ENCODE data around the gene LRRC37A3. TPM values are rescaled to one million over a fixed set of nuclear protein-coding genes. Genes with fewer than 3 reads are reported as not detected.
"Not testable (repeated sequence)": the region's sequence is repeated elsewhere in the genome, so short reads cannot be mapped to it uniquely, and the experiment has no call there.

LRRC37A3 gene
- total RNA-seq: 10 to 100 TPM; 17.2 to 19.0 TPM

- H3K4me3 Mint-ChIP-seq: peak within 1 kb of the TSS; percentile 83
- peaks cover 15% of the 10 kb centered on the region for H3K4me1 Mint-ChIP-seq
- CTCF ChIA-PET: interaction anchor here (0.6 to 2.1 kb wide), 19 partner anchors 19 to 262 kb away, joined by 3 to 18 read pairs (median 4); partner anchors contain the start of gene GNA13
- not testable (repeated sequence) for H3K27me3 Mint-ChIP-seq; H3K36me3 Mint-ChIP-seq (ENCODE audit: low read depth); H3K9me3 Mint-ChIP-seq
- peak within 1 kb of the TSS; percentile 82 for H3K27ac Mint-ChIP-seq
- POLR2A ChIA-PET: interaction anchor here (0.6 to 1.8 kb wide), 13 partner anchors 19 to 263 kb away, joined by 3 to 8 read pairs (median 3); no protein-coding TSS in a partner anchor
- peak; percentile 100 for DNase-seq
Observed at GRCh38 chr17:64919289-64920025, at the start of gene LRRC37A3. Gene LRRC37A3 (minus strand): TSS chr17:64919478. CDS start chr17:64897257, 22,221 bp downstream.

GRCh38 chr17:64965873-64966287 is 46.6 kb upstream of the LRRC37A3 start:
- ChIA-PET CTCF (interaction anchor here (0.9 to 1.9 kb wide), 2 partner anchors 9 to 91 kb away, joined by 3 to 8 read pairs; partner anchors contain the start of gene GNA13), POLR2A (interaction anchor here (0.6 to 3.3 kb wide), 5 partner anchors 9 to 158 kb away, joined by 3 to 22 read pairs (median 7); no protein-coding TSS in a partner anchor)
- Mint-ChIP-seq H3K4me3 (peak overlapping the region; percentile 67), H3K27ac (peak overlapping the region; percentile 75), H3K4me1 (peaks cover 82% of the 10 kb centered on the region)
- H3K27me3 Mint-ChIP-seq; H3K36me3 Mint-ChIP-seq (ENCODE audit: low read depth); H3K9me3 Mint-ChIP-seq: not testable (repeated sequence)
- DNase-seq: peak; percentile 89

GRCh38 chr17:64965256-64965872 is 46.1 kb upstream of the LRRC37A3 start:
- POLR2A ChIA-PET: interaction anchor here (0.6 to 3.3 kb wide), 6 partner anchors 10 to 159 kb away, joined by 3 to 22 read pairs (median 6); no protein-coding TSS in a partner anchor
- H3K27ac Mint-ChIP-seq: peak overlapping the region; percentile 75
- H3K36me3 Mint-ChIP-seq (ENCODE audit: low read depth): not testable (repeated sequence)

GRCh38 chr17:64964796-64965195 is 45.5 kb upstream of the LRRC37A3 start:
- Mint-ChIP-seq H3K4me3 (peak overlapping the region; percentile 67), H3K9me3 (no peaks in the 10 kb centered on the region), H3K4me1 (peaks cover 72% of the 10 kb centered on the region), H3K27me3 (no peaks in the 10 kb centered on the region), H3K36me3 (ENCODE audit: low read depth) (no peaks in the 10 kb centered on the region), H3K27ac (peak overlapping the region; percentile 75)
- ChIA-PET POLR2A (interaction anchor here (1.2 to 3.3 kb wide), 3 partner anchors 11 to 90 kb away, joined by 4 to 22 read pairs (median 5); no protein-coding TSS in a partner anchor), CTCF (interaction anchor here (0.8 to 1.9 kb wide), 3 partner anchors 10 to 135 kb away, joined by 3 to 8 read pairs (median 7); partner anchors contain the start of gene LRRC37A3)
- no peak for DNase-seq

More at GRCh38 chr17:64965256-64965872, 46.1 kb upstream of the LRRC37A3 start:
- H3K9me3 Mint-ChIP-seq, H3K27me3 Mint-ChIP-seq, DNase-seq: not testable (repeated sequence)
- peak overlapping the region; percentile 67 for H3K4me3 Mint-ChIP-seq
- peaks cover 77% of the 10 kb centered on the region for H3K4me1 Mint-ChIP-seq
- CTCF ChIA-PET: interaction anchor here (0.9 to 1.9 kb wide), 3 partner anchors 10 to 134 kb away, joined by 3 to 8 read pairs (median 7); partner anchors contain the start of gene GNA13

GRCh38 chr17:64963814-64964213 is 44.5 kb upstream of the LRRC37A3 start:
- DNase-seq; H3K36me3 Mint-ChIP-seq (ENCODE audit: low read depth); H3K27ac Mint-ChIP-seq; H3K9me3 Mint-ChIP-seq; H3K4me3 Mint-ChIP-seq; H3K27me3 Mint-ChIP-seq: not testable (repeated sequence)
- peaks cover 66% of the 10 kb centered on the region for H3K4me1 Mint-ChIP-seq
- ChIA-PET POLR2A (interaction anchor here (0.7 to 1.9 kb wide), 3 partner anchors 11 to 85 kb away, joined by 3 to 5 read pairs (median 3); no protein-coding TSS in a partner anchor), CTCF (interaction anchor here (0.6 to 1.9 kb wide), 5 partner anchors 22 to 137 kb away, joined by 3 to 7 read pairs (median 3); partner anchors contain the start of gene LRRC37A3)

- peak; percentile 56 for DNase-seq
- H3K36me3 Mint-ChIP-seq (ENCODE audit: low read depth); H3K4me3 Mint-ChIP-seq; H3K27me3 Mint-ChIP-seq; H3K9me3 Mint-ChIP-seq; H3K27ac Mint-ChIP-seq: not testable (repeated sequence)
- CTCF ChIA-PET: interaction anchor here (0.6 to 3.0 kb wide), 19 partner anchors 13 to 541 kb away, joined by 3 to 12 read pairs (median 4); partner anchors contain the start of genes LRRC37A3 and RGS9
- H3K4me1 Mint-ChIP-seq: peaks cover 50% of the 10 kb centered on the region
- POLR2A ChIA-PET: interaction anchor here (0.9 to 2.4 kb wide), 6 partner anchors 13 to 138 kb away, joined by 3 to 7 read pairs (median 4); no protein-coding TSS in a partner anchor
Observed at GRCh38 chr17:64961563-64962378, 42.5 kb upstream of the LRRC37A3 start.

GRCh38 chr17:64951877-64952276 is 32.6 kb upstream of the LRRC37A3 start:
- Mint-ChIP-seq H3K36me3 (ENCODE audit: low read depth) (no peaks in the 10 kb centered on the region), H3K27ac (no peak overlapping the region), H3K9me3 (no peaks in the 10 kb centered on the region), H3K4me1 (peaks cover 7% of the 10 kb centered on the region), H3K4me3 (no peak overlapping the region), H3K27me3 (no peaks in the 10 kb centered on the region)
- DNase-seq: no peak
- ChIA-PET POLR2A (interaction anchor here (0.5 kb wide), 1 partner anchor 187 kb away, joined by 3 read pairs; no protein-coding TSS in a partner anchor), CTCF (interaction anchor here (1.5 kb wide), 1 partner anchor 32 kb away, joined by 3 read pairs; the partner anchor contains the start of gene LRRC37A3)

- H3K4me1 Mint-ChIP-seq: peaks cover 7% of the 10 kb centered on the region
- no peaks in the 10 kb centered on the region for H3K9me3 Mint-ChIP-seq
- no peak overlapping the region for H3K27ac Mint-ChIP-seq
- H3K4me3 Mint-ChIP-seq: no peak overlapping the region
- DNase-seq: no peak
- no peaks in the 10 kb centered on the region for H3K36me3 Mint-ChIP-seq (ENCODE audit: low read depth)
- ChIA-PET CTCF (no interaction called here), POLR2A (interaction anchor here (1.0 kb wide), 1 partner anchor 13 kb away, joined by 3 read pairs; no protein-coding TSS in a partner anchor)
- no peaks in the 10 kb centered on the region for H3K27me3 Mint-ChIP-seq
Observed at GRCh38 chr17:64950871-64951270, 31.6 kb upstream of the LRRC37A3 start.

GRCh38 chr17:64947152-64947551 is 27.9 kb upstream of the LRRC37A3 start:
- H3K27me3 Mint-ChIP-seq: no peaks in the 10 kb centered on the region
- no peak overlapping the region for H3K4me3 Mint-ChIP-seq
- no peaks in the 10 kb centered on the region for H3K4me1 Mint-ChIP-seq
- H3K27ac Mint-ChIP-seq: no peak overlapping the region
- no peaks in the 10 kb centered on the region for H3K36me3 Mint-ChIP-seq (ENCODE audit: low read depth)
- no peak for DNase-seq
- POLR2A ChIA-PET: no interaction called here
- no peaks in the 10 kb centered on the region for H3K9me3 Mint-ChIP-seq
- CTCF ChIA-PET: interaction anchor here (1.5 kb wide), 1 partner anchor 9 kb away, joined by 4 read pairs; no protein-coding TSS in a partner anchor

- DNase-seq: no peak
- Mint-ChIP-seq H3K27ac (no peak overlapping the region), H3K9me3 (no peaks in the 10 kb centered on the region), H3K27me3 (no peaks in the 10 kb centered on the region), H3K4me3 (no peak overlapping the region), H3K4me1 (peaks cover 19% of the 10 kb centered on the region), H3K36me3 (ENCODE audit: low read depth) (no peaks in the 10 kb centered on the region)
- POLR2A ChIA-PET: interaction anchor here (1.4 kb wide), 1 partner anchor 20 kb away, joined by 4 read pairs; no protein-coding TSS in a partner anchor
- CTCF ChIA-PET: interaction anchor here (0.8 to 1.9 kb wide), 4 partner anchors 20 to 159 kb away, joined by 3 to 8 read pairs (median 4); partner anchors contain the start of gene LRRC37A3
Observed at GRCh38 chr17:64941761-64942160, 22.5 kb upstream of the LRRC37A3 start.

GRCh38 chr17:64941045-64941444 is 21.8 kb upstream of the LRRC37A3 start:
- H3K4me3 Mint-ChIP-seq: no peak overlapping the region
- no peaks in the 10 kb centered on the region for H3K9me3 Mint-ChIP-seq
- DNase-seq: no peak
- peaks cover 21% of the 10 kb centered on the region for H3K4me1 Mint-ChIP-seq
- no peak overlapping the region for H3K27ac Mint-ChIP-seq
- no peaks in the 10 kb centered on the region for H3K36me3 Mint-ChIP-seq (ENCODE audit: low read depth)
- H3K27me3 Mint-ChIP-seq: no peaks in the 10 kb centered on the region
- CTCF ChIA-PET: interaction anchor here (0.8 to 1.9 kb wide), 5 partner anchors 14 to 160 kb away, joined by 3 to 8 read pairs (median 4); partner anchors contain the start of gene LRRC37A3
- POLR2A ChIA-PET: interaction anchor here (1.0 to 1.4 kb wide), 2 partner anchors 21 kb away, joined by 3 to 4 read pairs; partner anchors contain the start of gene LRRC37A3

Measured in activated CD4-positive, alpha-beta memory T cell treated with anti-CD3 and anti-CD28 coated beads, Interleukin-2, amount 10 ng/mL, durations not matched to agents 7 days and 5 days (primary cell).